SH-SY5Y (cell line): Measurements from ENCODE around the gene FBXW11.

ENCODE experiments used
- GATA2 ChIP-seq: IDR thresholded peaks from 2 replicates; pipeline ENCODE4 v1.6.1; 2011; ENCODE audit warnings: mild to moderate bottlenecking, low read depth, low read length
- GATA3 ChIP-seq: IDR thresholded peaks from 2 replicates; pipeline ENCODE4 v1.6.1; 2011; ENCODE audit warnings: low read depth, mild to moderate bottlenecking, low read length, moderate library complexity

Gene FBXW11

GRCh38 chr5:172006321-172007174 is at the start of gene FBXW11:
FBXW11 (minus strand) TSS chr5:172006638; CDS start chr5:172006502, 136 bp downstream.
- TF ChIP-seq GATA3 (no peak), GATA2 (no peak; the same call in 1 of the 2 replicates)

GRCh38 chr5:172055996-172056395 is 49.6 kb upstream of the FBXW11 start:
- TF ChIP-seq GATA2 (no peak), GATA3 (no peak)

- TF ChIP-seq GATA3 = no peak
- no peak for TF ChIP-seq GATA2
These were observed 49.0 kb upstream of the FBXW11 start for GRCh38 chr5:172055421-172055820.

GRCh38 chr5:172054611-172055153 is 48.2 kb upstream of the FBXW11 start:
- no peak for TF ChIP-seq GATA3
- TF ChIP-seq GATA2 = no peak

- no peak for TF ChIP-seq GATA3
- TF ChIP-seq GATA2 = no peak
These were observed 46.2 kb upstream of the FBXW11 start for GRCh38 chr5:172052450-172053236.

- TF ChIP-seq GATA3 (no peak), GATA2 (no peak)
These were observed 45.4 kb upstream of the FBXW11 start for GRCh38 chr5:172051643-172052339.

- no peak for TF ChIP-seq GATA3
- TF ChIP-seq GATA2 = no peak
These were observed 43.6 kb upstream of the FBXW11 start for GRCh38 chr5:172050080-172050479.

GRCh38 chr5:172049226-172049796 is 42.9 kb upstream of the FBXW11 start:
- no peak for TF ChIP-seq GATA3
- TF ChIP-seq GATA2 = no peak

GRCh38 chr5:172048539-172049101 is 42.2 kb upstream of the FBXW11 start:
- no peak for TF ChIP-seq GATA3
- no peak for TF ChIP-seq GATA2

- TF ChIP-seq GATA2 = no peak
- TF ChIP-seq GATA3 = no peak
These were observed 41.7 kb upstream of the FBXW11 start for GRCh38 chr5:172048170-172048422.

GRCh38 chr5:172046593-172046992 is 40.2 kb upstream of the FBXW11 start:
- TF ChIP-seq GATA3 (no peak), GATA2 (no peak)

GRCh38 chr5:172045315-172045632 is 38.8 kb upstream of the FBXW11 start:
- TF ChIP-seq GATA2 (no peak), GATA3 (no peak)

- TF ChIP-seq GATA3 = no peak
- no peak for TF ChIP-seq GATA2
These were observed 38.3 kb upstream of the FBXW11 start for GRCh38 chr5:172044631-172045314.
